ENCODE results near the gene KLK12. TPM values are rescaled to one million over a fixed set of nuclear protein-coding genes. Genes with fewer than 3 reads are reported as not detected.

Gene KLK12
- total and polyA plus RNA-seq, 9 of the 15 experiments (the other 6 are each of a cell fraction or from before 2014, with no cell fraction given) = not detected

- Histone ChIP-seq H3K9me3 (replicated peaks; ENCODE audit: control insufficient read depth, insufficient read depth, low read depth, low read length) (no peaks in the 10 kb centered on the region), H3K36me3 (ENCODE audit: control insufficient read depth, insufficient read depth, low read length) (no peaks in the 10 kb centered on the region), H3K9ac (ENCODE audit: insufficient read depth in 1 of 2, low read depth in 2 of 2, low read length in 2 of 2) (no peak overlapping the region), H2AFZ (ENCODE audit: low read depth, low read length) (no peak overlapping the region), H3K79me2 (ENCODE audit: control insufficient read depth, insufficient read depth, low read length) (no peaks in the 10 kb centered on the region), H4K20me1 (replicated peaks; ENCODE audit: control insufficient read depth, insufficient read depth, low read length) (no peaks in the 10 kb centered on the region), H3K9me1 (ENCODE audit: control insufficient read depth, insufficient read depth, low read length) (peaks cover 2% of the 10 kb centered on the region), H3K4me2 (ENCODE audit: insufficient read depth, low read length) (no peak overlapping the region), H3K4me3 (no peak overlapping the region), H3K27ac (ENCODE audit: extremely low read depth, low read depth, low read length) (no peak overlapping the region), H3K4me1 (replicated peaks in 1 of 2; ENCODE audit: control insufficient read depth in 2 of 2, insufficient read depth in 2 of 2, low read length in 2 of 2) (peaks cover 0 to 9% of the 10 kb centered on the region in 2 experiments; a peak in 2 of 5 replicates), H3K27me3 (ENCODE audit: control insufficient read depth in 2 of 2, insufficient read depth in 2 of 2, low read length in 2 of 2) (peaks cover 12 to 51% of the 10 kb centered on the region in 2 experiments)
- 17% methylated on average over 7 of the region's 7 CpGs for WGBS (ENCODE audit: insufficient coverage, low coverage, missing lambda C conversion rate)
- ChIA-PET CTCF (ENCODE audit: low intra/inter-chr PET ratio) (no interaction called here), POLR2A (no interaction called here)
- no peak for DNase-seq (ENCODE audit: extremely low read depth in 1 of 4, low spot score in 3 of 4)
- no TSS peak for BruUV-seq (replicated peaks)
- in situ Hi-C loops (cut with MboI) = no loop called here
- FAIRE-seq = no peak
- intact Hi-C loops (cut with micrococcal nuclease) = no loop called here
- no peak for ATAC-seq
- TF ChIP-seq HDAC1 (IDR thresholded peaks at IDR 0.05) (no peak), CBFA2T3 (IDR thresholded peaks at IDR 0.05) (no peak), FOXM1 (IDR thresholded peaks at IDR 0.05; ENCODE audit: low read depth) (no peak), FOXM1 (CRISPR knock-in tag; IDR thresholded peaks at IDR 0.05; ENCODE audit: low read depth) (no peak), NR2C1 (IDR thresholded peaks at IDR 0.05) (peak; percentile 88), NR2C1 (tag; IDR thresholded peaks at IDR 0.05) (peak; percentile 77), ZNF124 (CRISPR knock-in tag; IDR thresholded peaks at IDR 0.05) (no peak), MITF (IDR thresholded peaks at IDR 0.05) (no peak), KLF1 (tag; IDR thresholded peaks at IDR 0.05) (no peak), CBX1 (IDR thresholded peaks at IDR 0.05; ENCODE audit: low read depth) (no peak), REST (IDR thresholded peaks at IDR 0.05; ENCODE audit: borderline replicate concordance) (no peak), REST (CRISPR knock-in tag; IDR thresholded peaks at IDR 0.05; ENCODE audit: low read depth) (no peak), ELK1 (CRISPR knock-in tag; IDR thresholded peaks at IDR 0.05) (no peak), ZNF282 (CRISPR knock-in tag; IDR thresholded peaks at IDR 0.05) (no peak)
Measured at GRCh38 chr19:51031220-51031879, 3.5 kb downstream of the KLK12 start.

All from K562 (cell line).